SK-N-SH treated with all-trans-retinoic acid at 6 μM for 48 hours (cell line): Measurements from ENCODE around the gene PARS2.

ENCODE experiments used
- ARNTL ChIP-seq: fragments of 450-650 bp; formaldehyde crosslinking; IDR thresholded peaks from 2 replicates; pipeline ENCODE4 v1.5.0; 2020; ENCODE audit warnings: low read depth, mild to moderate bottlenecking, moderate library complexity, borderline replicate concordance
- CSDC2 ChIP-seq: fragments of 250-450 bp; sonication (Bioruptor Pico); IDR thresholded peaks from 2 replicates; pipeline ENCODE4 v1.5.0; 2020; ENCODE audit warnings: mild to moderate bottlenecking, moderate library complexity
- ESRRG ChIP-seq: fragments of 250-450 bp; sonication (Bioruptor Pico); IDR thresholded peaks from 2 replicates; pipeline ENCODE4 v1.6.1; 2021; ENCODE audit warnings: mild to moderate bottlenecking
- OSR1 ChIP-seq: fragments of 250-450 bp; sonication (Bioruptor Pico); IDR thresholded peaks from 2 replicates; pipeline ENCODE4 v1.8.0; 2022; ENCODE audit warnings: moderate library complexity, mild to moderate bottlenecking, inconsistent platforms
- POU6F1 ChIP-seq: fragments of 250-450 bp; sonication (Bioruptor Pico); IDR thresholded peaks from 2 replicates; pipeline ENCODE4 v1.8.0; 2021; ENCODE audit warnings: low read depth, mild to moderate bottlenecking, moderate library complexity, borderline replicate concordance
- RARB ChIP-seq: fragments of 250-450 bp; sonication (Bioruptor Pico); IDR thresholded peaks from 2 replicates; pipeline ENCODE4 v1.8.0; 2021; ENCODE audit warnings: mild to moderate bottlenecking, moderate library complexity
- TCF4 ChIP-seq: fragments of 250-450 bp; sonication (Bioruptor Pico); IDR thresholded peaks from 2 replicates; pipeline ENCODE4 v1.8.0; 2021; ENCODE audit warnings: mild to moderate bottlenecking, moderate library complexity, borderline replicate concordance
- TOX ChIP-seq: fragments of 250-450 bp; sonication (Bioruptor Pico); IDR thresholded peaks from 2 replicates; pipeline ENCODE4 v1.8.0; 2021; ENCODE audit warnings: mild to moderate bottlenecking, moderate library complexity, borderline replicate concordance
- ZC3H10 ChIP-seq: fragments of 250-450 bp; sonication (Bioruptor Pico); IDR thresholded peaks from 2 replicates; pipeline ENCODE4 v1.5.1; 2021; ENCODE audit warnings: mild to moderate bottlenecking, moderate library complexity
- ZFP3 ChIP-seq: fragments of 250-450 bp; sonication (Bioruptor Pico); IDR thresholded peaks from 2 replicates; pipeline ENCODE4 v1.5.0; 2020; ENCODE audit warnings: mild to moderate bottlenecking, moderate library complexity
- ZFP30 ChIP-seq: fragments of 450-650 bp; formaldehyde crosslinking; IDR thresholded peaks from 2 replicates; pipeline ENCODE4 v1.5.0; 2022; ENCODE audit warnings: mild to moderate bottlenecking, moderate library complexity
- ZNF70 ChIP-seq: fragments of 450-650 bp; formaldehyde crosslinking; IDR thresholded peaks from 2 replicates; pipeline ENCODE4 v1.5.0; 2020; ENCODE audit warnings: mild to moderate bottlenecking, moderate library complexity
- TF ChIP-seq, protein P1 (sequence below): fragments of 250-450 bp; sonication (Bioruptor Pico); IDR thresholded peaks from 2 replicates; pipeline ENCODE4 v1.5.1; 2020; ENCODE audit warnings: low read depth, mild to moderate bottlenecking, moderate library complexity
- TF ChIP-seq, protein P2 (sequence below): fragments of 250-450 bp; sonication (Bioruptor Pico); IDR thresholded peaks from 2 replicates; pipeline ENCODE4 v1.8.0; 2020; ENCODE audit warnings: mild to moderate bottlenecking, moderate library complexity, borderline replicate concordance

GRCh38 chr1:54787604-54788003, 23.3 kb upstream of the PARS2 start:
- no peak for TF ChIP-seq TOX (CRISPR knock-in tag)
- TF ChIP-seq, protein P1, sequence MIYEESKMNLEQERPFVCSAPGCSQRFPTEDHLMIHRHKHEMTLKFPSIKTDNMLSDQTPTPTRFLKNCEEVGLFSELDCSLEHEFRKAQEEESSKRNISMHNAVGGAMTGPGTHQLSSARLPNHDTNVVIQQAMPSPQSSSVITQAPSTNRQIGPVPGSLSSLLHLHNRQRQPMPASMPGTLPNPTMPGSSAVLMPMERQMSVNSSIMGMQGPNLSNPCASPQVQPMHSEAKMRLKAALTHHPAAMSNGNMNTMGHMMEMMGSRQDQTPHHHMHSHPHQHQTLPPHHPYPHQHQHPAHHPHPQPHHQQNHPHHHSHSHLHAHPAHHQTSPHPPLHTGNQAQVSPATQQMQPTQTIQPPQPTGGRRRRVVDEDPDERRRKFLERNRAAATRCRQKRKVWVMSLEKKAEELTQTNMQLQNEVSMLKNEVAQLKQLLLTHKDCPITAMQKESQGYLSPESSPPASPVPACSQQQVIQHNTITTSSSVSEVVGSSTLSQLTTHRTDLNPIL (CRISPR knock-in tag), result no peak
- TF ChIP-seq, protein P2, sequence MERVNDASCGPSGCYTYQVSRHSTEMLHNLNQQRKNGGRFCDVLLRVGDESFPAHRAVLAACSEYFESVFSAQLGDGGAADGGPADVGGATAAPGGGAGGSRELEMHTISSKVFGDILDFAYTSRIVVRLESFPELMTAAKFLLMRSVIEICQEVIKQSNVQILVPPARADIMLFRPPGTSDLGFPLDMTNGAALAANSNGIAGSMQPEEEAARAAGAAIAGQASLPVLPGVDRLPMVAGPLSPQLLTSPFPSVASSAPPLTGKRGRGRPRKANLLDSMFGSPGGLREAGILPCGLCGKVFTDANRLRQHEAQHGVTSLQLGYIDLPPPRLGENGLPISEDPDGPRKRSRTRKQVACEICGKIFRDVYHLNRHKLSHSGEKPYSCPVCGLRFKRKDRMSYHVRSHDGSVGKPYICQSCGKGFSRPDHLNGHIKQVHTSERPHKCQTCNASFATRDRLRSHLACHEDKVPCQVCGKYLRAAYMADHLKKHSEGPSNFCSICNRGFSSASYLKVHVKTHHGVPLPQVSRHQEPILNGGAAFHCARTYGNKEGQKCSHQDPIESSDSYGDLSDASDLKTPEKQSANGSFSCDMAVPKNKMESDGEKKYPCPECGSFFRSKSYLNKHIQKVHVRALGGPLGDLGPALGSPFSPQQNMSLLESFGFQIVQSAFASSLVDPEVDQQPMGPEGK (CRISPR knock-in tag), result no peak
- no peak for TF ChIP-seq CSDC2
- no peak for TF ChIP-seq ARNTL (CRISPR knock-in tag)
- TF ChIP-seq POU6F1 (CRISPR knock-in tag), result no peak
- TF ChIP-seq OSR1, result no peak
- no peak for TF ChIP-seq ZNF70 (CRISPR knock-in tag)
- no peak for TF ChIP-seq RARB (CRISPR knock-in tag)
- TF ChIP-seq ZFP3 (CRISPR knock-in tag), result no peak
- no peak for TF ChIP-seq ESRRG (CRISPR knock-in tag)
- TF ChIP-seq ZFP30 (CRISPR knock-in tag), result no peak
- no peak for TF ChIP-seq ZC3H10 (CRISPR knock-in tag)
- no peak for TF ChIP-seq TCF4 (CRISPR knock-in tag)
